ENCODE data around the gene ERLIN1.
"Not testable (repeated sequence)": the region's sequence is repeated elsewhere in the genome, so short reads cannot be mapped to it uniquely, and the experiment has no call there.

Gene ERLIN1

DNA sequence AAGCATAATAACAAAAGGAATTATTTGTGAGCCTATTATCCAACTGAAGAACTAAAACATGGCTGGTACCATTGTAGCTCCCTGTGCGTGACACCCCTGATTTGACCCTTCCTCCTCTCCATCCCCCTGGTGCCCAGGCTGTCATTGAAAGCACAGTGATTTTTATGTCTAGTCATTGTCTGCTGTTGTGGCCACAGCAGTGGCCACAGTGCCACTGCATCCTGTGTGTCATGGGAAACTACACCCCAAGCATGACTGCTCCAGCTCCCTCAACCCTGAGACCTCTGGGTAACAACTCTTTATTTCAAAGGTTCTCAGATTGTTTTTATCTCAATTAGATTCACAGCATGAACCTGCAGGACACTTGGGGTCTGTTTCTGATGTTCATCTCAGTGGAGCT, 52.0 kb downstream of the ERLIN1 start:
- DNase-seq (ENCODE audit: low read depth in 2 of 2) = no peak

GRCh38 chr10:100132427-100132826, 53.4 kb downstream of the ERLIN1 start:
- DNase-seq (ENCODE audit: low read depth in 2 of 2) = no peak

GRCh38 chr10:100131571-100131970, 54.3 kb downstream of the ERLIN1 start:
- DNase-seq (ENCODE audit: low read depth in 2 of 2) = no peak

GRCh38 chr10:100130831-100131230, 55.0 kb downstream of the ERLIN1 start:
- no peak for DNase-seq (ENCODE audit: low read depth in 2 of 2)

DNA sequence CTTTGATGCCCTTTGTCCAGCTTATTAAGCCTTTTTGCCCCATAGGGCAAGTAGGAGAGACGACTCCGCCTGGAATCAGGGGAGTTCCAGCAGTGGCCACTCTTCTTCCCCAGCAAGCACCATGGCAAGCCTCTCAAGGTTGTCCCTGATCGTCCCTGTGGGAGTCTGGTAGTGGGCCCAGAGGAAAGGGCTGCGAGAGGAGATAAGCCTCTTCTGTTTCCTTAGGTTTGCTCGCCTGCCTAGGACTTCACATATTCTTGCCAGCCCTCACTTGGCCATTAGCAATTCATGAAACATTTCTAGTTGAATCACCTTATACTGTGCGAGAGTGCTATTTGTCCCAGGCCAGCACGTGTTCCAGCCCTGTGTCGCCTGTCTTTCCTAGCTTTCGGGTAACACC, 56.4 kb downstream of the ERLIN1 start:
- no peak for DNase-seq (ENCODE audit: low read depth in 2 of 2)

DNA sequence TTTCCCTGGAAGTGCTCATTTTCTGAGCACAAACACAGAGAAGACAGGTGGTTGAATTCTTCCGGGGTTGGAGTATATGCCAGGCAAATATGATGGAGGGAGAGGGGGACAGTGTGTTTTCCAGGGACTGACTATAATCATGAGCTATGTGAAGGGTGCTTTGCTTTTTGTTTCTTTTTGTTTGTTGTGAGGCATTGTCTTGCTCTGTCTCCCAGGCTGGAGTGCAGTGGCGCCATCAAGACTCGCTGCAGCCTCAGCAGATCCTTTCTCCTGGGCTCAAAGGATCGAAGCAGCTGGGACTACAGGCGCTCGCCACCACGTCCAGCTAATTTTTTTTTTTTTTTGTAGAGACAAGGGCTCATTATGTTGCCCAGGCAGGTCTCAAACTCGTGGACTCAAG, 56.9 kb downstream of the ERLIN1 start:
- DNase-seq (ENCODE audit: low read depth in 2 of 2) = no peak

DNA sequence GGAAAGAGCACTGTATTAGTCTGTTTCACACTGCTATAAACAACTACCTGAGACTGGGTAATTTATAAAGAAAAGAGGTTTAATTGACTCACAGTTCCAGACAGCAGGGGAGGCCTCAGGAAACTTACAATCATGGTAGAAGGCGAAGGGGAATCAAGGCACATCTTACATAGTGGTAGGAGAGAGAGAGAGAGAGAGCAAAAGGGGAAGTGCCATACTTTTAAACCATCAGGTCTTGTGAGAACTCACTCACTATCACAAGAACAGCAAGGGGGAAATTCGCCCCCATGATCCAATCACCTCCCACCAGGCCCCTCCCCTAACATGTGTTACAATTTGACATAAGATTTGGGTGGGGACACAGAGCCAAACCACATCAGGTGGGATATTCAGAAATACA, 60.5 kb downstream of the ERLIN1 start:
- not testable (repeated sequence) for DNase-seq (ENCODE audit: low read depth in 2 of 2)

- no peak for DNase-seq (ENCODE audit: low read depth in 2 of 2)
These were observed 61.7 kb downstream of the ERLIN1 start for GRCh38 chr10:100124097-100124496.

- DNase-seq (ENCODE audit: low read depth in 2 of 2) = no peak
These were observed 63.0 kb downstream of the ERLIN1 start for GRCh38 chr10:100122780-100123179.

- no peak for DNase-seq (ENCODE audit: low read depth in 2 of 2)
These were observed 65.3 kb downstream of the ERLIN1 start for GRCh38 chr10:100120550-100120949.

DNA sequence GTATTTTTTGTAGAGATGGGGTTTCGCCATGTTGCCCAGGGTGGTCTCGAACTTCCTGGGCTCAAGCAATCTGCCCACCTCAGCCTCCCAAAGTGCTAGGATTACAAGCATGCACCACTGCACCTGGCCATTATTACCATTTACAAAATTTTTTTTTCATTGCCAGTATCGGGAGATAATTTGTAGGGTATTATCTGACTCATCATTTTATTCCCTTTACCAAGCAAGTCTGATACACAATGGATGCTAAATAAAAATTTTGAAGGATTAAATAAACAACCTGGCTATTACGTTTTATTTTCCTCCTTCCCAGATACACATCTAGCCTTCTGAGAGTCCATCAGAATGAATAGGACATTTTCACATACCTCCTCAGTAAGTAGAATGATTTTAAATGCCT, 66.1 kb downstream of the ERLIN1 start:
- DNase-seq (ENCODE audit: low read depth in 2 of 2) = no peak

- no peak for DNase-seq (ENCODE audit: low read depth in 2 of 2)
These were observed 70.7 kb downstream of the ERLIN1 start for GRCh38 chr10:100114976-100115770.

DNA sequence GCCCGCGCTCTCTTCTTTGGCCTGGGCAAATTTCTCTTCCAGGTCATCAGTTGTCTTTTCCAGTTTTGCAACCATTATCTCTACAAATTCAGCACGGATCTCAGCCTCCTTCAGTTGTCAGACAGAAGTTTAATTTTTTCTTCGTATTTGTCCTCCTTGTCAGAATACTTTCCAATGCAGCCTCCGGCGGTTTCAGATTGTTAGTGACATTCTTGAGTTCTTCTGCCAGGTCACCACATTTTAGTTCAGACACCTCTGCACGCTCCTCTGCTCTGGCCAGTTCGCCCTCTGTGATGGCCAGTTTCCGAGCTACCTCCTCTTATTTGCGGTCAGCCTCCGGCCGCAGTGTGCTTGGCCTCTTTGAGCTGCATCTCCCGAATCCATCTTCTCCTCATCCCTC, 71.4 kb downstream of the ERLIN1 start:
- no peak for DNase-seq (ENCODE audit: low read depth in 2 of 2)

DNA sequence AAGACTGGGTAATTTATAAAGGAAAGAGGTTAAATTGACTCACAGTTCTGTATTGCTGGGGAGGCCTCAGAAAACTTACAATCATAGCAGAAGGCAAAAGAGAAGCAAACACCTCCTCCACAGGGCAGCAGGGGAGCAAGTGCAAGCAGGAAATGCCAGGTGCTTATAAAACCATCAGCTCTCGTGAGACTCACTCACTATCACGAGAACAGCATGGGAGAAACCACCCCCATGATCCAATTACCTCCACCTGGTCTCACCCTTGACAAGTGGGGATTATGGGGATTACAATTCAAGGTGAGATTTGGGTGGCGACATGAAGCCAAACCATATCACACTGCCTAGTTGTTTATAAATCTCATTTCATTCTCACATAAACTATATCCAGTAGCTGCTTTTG, 76.2 kb downstream of the ERLIN1 start:
- DNase-seq (ENCODE audit: low read depth in 2 of 2) = no peak

- DNase-seq (ENCODE audit: low read depth in 2 of 2) = no peak
These were observed 79.0 kb downstream of the ERLIN1 start for GRCh38 chr10:100106865-100107264.

GRCh38 chr10:100104300-100104699, 81.5 kb downstream of the ERLIN1 start:
- no peak for DNase-seq (ENCODE audit: low read depth in 2 of 2)

GRCh38 chr10:100103581-100103980, 82.2 kb downstream of the ERLIN1 start:
- DNase-seq (ENCODE audit: low read depth in 2 of 2) = no peak

- no peak for DNase-seq (ENCODE audit: low read depth in 2 of 2)
These were observed 84.4 kb downstream of the ERLIN1 start for GRCh38 chr10:100101192-100102076.

DNA sequence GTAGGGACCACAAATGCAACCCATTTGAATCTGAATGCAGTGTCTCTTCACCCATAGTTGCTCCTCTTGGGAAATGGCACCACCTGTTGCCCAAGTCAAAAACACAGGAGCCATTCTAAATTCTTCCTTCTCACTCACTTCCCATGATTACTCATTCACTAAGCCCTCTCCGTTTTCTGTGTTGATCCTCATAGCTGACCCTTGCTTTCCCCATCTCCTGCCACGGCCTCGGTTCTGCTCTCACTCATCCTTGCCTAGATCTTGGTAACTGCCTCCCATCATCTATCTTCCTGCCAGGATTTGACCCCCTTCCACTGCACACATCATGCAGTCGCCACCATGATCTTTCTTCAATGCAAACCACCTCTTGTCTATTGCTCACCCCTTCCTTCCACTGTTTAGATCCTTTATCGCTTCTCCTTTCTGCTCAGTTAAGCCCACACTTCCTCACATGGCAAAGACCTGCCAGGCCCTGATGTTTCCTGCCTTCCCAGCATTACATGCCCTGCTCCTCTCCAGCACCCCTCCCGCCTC, 85.1 kb downstream of the ERLIN1 start:
- no peak for DNase-seq (ENCODE audit: low read depth in 2 of 2)

Measured in stimulated activated CD8-positive, alpha-beta memory T cell treated with anti-CD3 and anti-CD28 coated beads, Interleukin-15, amount 100 ng/mL, for 48 hours (primary cell).